COR-L47 (cell line): ENCODE measurements around the gene ZNF467.

Experiments
- DNase-seq: peaks from one replicate; lab custom pipeline; 2025; lab: John Stamatoyannopoulos, UW

Gene ZNF467

GRCh38 chr7:149806726-149807125 is 33.3 kb upstream of the ZNF467 start:
- no peak for DNase-seq

- no peak for DNase-seq
Observed at GRCh38 chr7:149804106-149804505, 30.7 kb upstream of the ZNF467 start.

GRCh38 chr7:149803551-149804074 is 30.2 kb upstream of the ZNF467 start:
- no peak for DNase-seq

- DNase-seq = no peak
Observed at GRCh38 chr7:149802966-149803365, 29.6 kb upstream of the ZNF467 start.

- no peak for DNase-seq
Observed at GRCh38 chr7:149801816-149802215, 28.4 kb upstream of the ZNF467 start.

- no peak for DNase-seq
Observed at GRCh38 chr7:149801002-149801566, 27.7 kb upstream of the ZNF467 start.

- no peak for DNase-seq
Observed at GRCh38 chr7:149800169-149800555, 26.8 kb upstream of the ZNF467 start.

- DNase-seq = no peak
Observed at GRCh38 chr7:149799397-149800168, 26.2 kb upstream of the ZNF467 start.

GRCh38 chr7:149797771-149798170 is 24.4 kb upstream of the ZNF467 start:
- DNase-seq = no peak

- no peak for DNase-seq
Observed at GRCh38 chr7:149796287-149796860, 23.0 kb upstream of the ZNF467 start.

GRCh38 chr7:149795126-149795525 is 21.7 kb upstream of the ZNF467 start:
- no peak for DNase-seq

- DNase-seq = no peak
Observed at GRCh38 chr7:149794661-149795060, 21.3 kb upstream of the ZNF467 start.

- DNase-seq = no peak
Observed at GRCh38 chr7:149793261-149793660, 19.9 kb upstream of the ZNF467 start.

GRCh38 chr7:149792220-149792595 is 18.8 kb upstream of the ZNF467 start:
- DNase-seq = no peak

GRCh38 chr7:149791411-149792219 is 18.2 kb upstream of the ZNF467 start:
- no peak for DNase-seq

GRCh38 chr7:149790754-149791360 is 17.5 kb upstream of the ZNF467 start:
- no peak for DNase-seq

- DNase-seq = peak; percentile 14
Observed at GRCh38 chr7:149790146-149790548, 16.8 kb upstream of the ZNF467 start.

- no peak for DNase-seq
Observed at GRCh38 chr7:149789101-149789500, 15.7 kb upstream of the ZNF467 start.

- no peak for DNase-seq
Observed at GRCh38 chr7:149788300-149788851, 15.0 kb upstream of the ZNF467 start.

GRCh38 chr7:149787428-149788299 is 14.3 kb upstream of the ZNF467 start:
- DNase-seq = no peak

GRCh38 chr7:149785983-149786382 is 12.6 kb upstream of the ZNF467 start:
- DNase-seq = no peak
